H9 (cell line): Measurements from ENCODE around the gene SPTBN5. TPM values are rescaled to one million over a fixed set of nuclear protein-coding genes. Genes with fewer than 3 reads are reported as not detected.

Experiments
- DNase-seq: peaks from one replicate; pipeline ENCODE4 v3.0.0-alpha.2; 2017
- H2AFZ ChIP-seq: one replicate; pipeline ENCODE4 v1.6.1; 2013; ENCODE audit warnings: mild to moderate bottlenecking, low read length, control low read depth, moderate library complexity
- H2AK5ac ChIP-seq: 2 replicates; pipeline ENCODE4 v1.6.1; 2013; ENCODE audit warnings: low read length, control low read depth, mixed read lengths; ENCODE audit not compliant: insufficient read length
- H2BK120ac ChIP-seq: one replicate; pipeline ENCODE4 v1.6.1; 2013; ENCODE audit warnings: low read depth, mild to moderate bottlenecking, low read length, control low read depth, inconsistent platforms; ENCODE audit not compliant: poor library complexity, severe bottlenecking
- H2BK12ac ChIP-seq: 2 replicates; pipeline ENCODE4 v1.6.1; 2013; ENCODE audit warnings: low read length, control low read depth, mixed read lengths, low read depth; ENCODE audit not compliant: insufficient read length
- H2BK15ac ChIP-seq: 2 replicates; pipeline ENCODE4 v1.6.1; 2013; ENCODE audit warnings: low read depth, low read length, control low read depth
- H2BK20ac ChIP-seq: one replicate; pipeline ENCODE4 v1.6.1; 2013; ENCODE audit warnings: low read depth, mild to moderate bottlenecking, low read length, control low read depth, inconsistent platforms; ENCODE audit not compliant: poor library complexity, severe bottlenecking
- H2BK5ac ChIP-seq: 2 replicates; pipeline ENCODE4 v1.6.1; 2013; ENCODE audit warnings: low read length, control low read depth, mixed read lengths; ENCODE audit not compliant: insufficient read length
- H3K14ac ChIP-seq: 2 replicates; pipeline ENCODE4 v1.6.1; 2013; ENCODE audit warnings: low read length, control low read depth; ENCODE audit not compliant: insufficient read depth
- H3K18ac ChIP-seq: 2 replicates; pipeline ENCODE4 v1.6.1; 2013; ENCODE audit warnings: low read depth, mild to moderate bottlenecking, mixed read lengths, low read length, control low read depth; ENCODE audit not compliant: insufficient read length
- H3K23ac ChIP-seq: 2 replicates; pipeline ENCODE4 v1.6.1; 2013; ENCODE audit warnings: low read length, control low read depth, mixed read lengths, low read depth; ENCODE audit not compliant: insufficient read length
- H3K23me2 ChIP-seq: 2 replicates; pipeline ENCODE4 v1.6.1; 2013; ENCODE audit warnings: low read depth, mild to moderate bottlenecking, mixed read lengths, low read length, control low read depth; ENCODE audit not compliant: insufficient read length, poor library complexity, severe bottlenecking
- H3K27ac ChIP-seq: 2 replicates; pipeline ENCODE4 v1.5.1; 2013; ENCODE audit warnings: low read length, control low read depth, mixed read lengths, low read depth; ENCODE audit not compliant: insufficient read length
- H3K27me3 ChIP-seq: 2 replicates; pipeline ENCODE4 v1.6.1; 2013; ENCODE audit warnings: low read length, control low read depth, inconsistent platforms; ENCODE audit not compliant: insufficient read depth
- H3K4ac ChIP-seq: 2 replicates; pipeline ENCODE4 v1.6.1; 2013; ENCODE audit warnings: low read depth, mild to moderate bottlenecking, control low read depth, inconsistent platforms, low read length, moderate library complexity
- H3K4me1 ChIP-seq: 2 replicates; pipeline ENCODE4 v1.6.1; 2013; ENCODE audit warnings: low read length, control low read depth, inconsistent platforms; ENCODE audit not compliant: insufficient read depth
- H3K4me2 ChIP-seq: 2 replicates; pipeline ENCODE4 v1.6.1; 2013; ENCODE audit warnings: low read length, control low read depth, mixed read lengths; ENCODE audit not compliant: insufficient read length, insufficient read depth
- H3K56ac ChIP-seq: 2 replicates; pipeline ENCODE4 v1.6.1; 2013; ENCODE audit warnings: low read depth, mild to moderate bottlenecking, mixed read lengths, low read length, control low read depth; ENCODE audit not compliant: insufficient read length
- H3K79me1 ChIP-seq: 2 replicates; pipeline ENCODE4 v1.6.1; 2013; ENCODE audit warnings: low read depth, mild to moderate bottlenecking, moderate library complexity, low read length, control low read depth, inconsistent platforms; ENCODE audit not compliant: insufficient read depth, poor library complexity, severe bottlenecking
- H3K79me2 ChIP-seq: 2 replicates; pipeline ENCODE4 v1.6.1; 2013; ENCODE audit warnings: low read length, control low read depth, inconsistent platforms; ENCODE audit not compliant: insufficient read depth
- H3K9ac ChIP-seq: 2 replicates; pipeline ENCODE4 v1.6.1; 2013; ENCODE audit warnings: low read length, control low read depth, mixed read lengths; ENCODE audit not compliant: insufficient read length; ENCODE audit errors: extremely low read depth
- H3K9me3 ChIP-seq: one replicate; pipeline ENCODE4 v1.6.1; 2013; ENCODE audit warnings: low read depth, low read length, inconsistent platforms; ENCODE audit not compliant: control insufficient read depth
- H3T11ph ChIP-seq: one replicate; pipeline ENCODE4 v1.6.1; 2013; ENCODE audit warnings: mild to moderate bottlenecking, low read length, control low read depth, inconsistent platforms
- H4K20me1 ChIP-seq: one replicate; pipeline ENCODE4 v1.6.1; 2013; ENCODE audit not compliant: control insufficient read depth, insufficient read length, insufficient read depth
- H4K5ac ChIP-seq: 2 replicates; pipeline ENCODE4 v1.6.1; 2013; ENCODE audit warnings: low read depth, mild to moderate bottlenecking, mixed read lengths, low read length, control low read depth; ENCODE audit not compliant: insufficient read length
- H4K8ac ChIP-seq: replicated peaks from 2 replicates; pipeline ENCODE4 v1.6.1; 2013; ENCODE audit warnings: low read length, control low read depth, mixed read lengths, low read depth; ENCODE audit not compliant: insufficient read length
- H4K91ac ChIP-seq: 2 replicates; pipeline ENCODE4 v1.6.1; 2013; ENCODE audit warnings: low read depth, mild to moderate bottlenecking, moderate library complexity, mixed read lengths, low read length, control low read depth; ENCODE audit not compliant: insufficient read length
- H3K27ac Mint-ChIP-seq, 3 experiments: 2 replicates in 2 of 3; 3 replicates in 1 of 3; pipeline ENCODE4 v1.8.0; 2020 to 2021; ENCODE audit warnings: mixed read lengths in 3 of 3, mild to moderate bottlenecking in 1 of 3, moderate library complexity in 1 of 3
- H3K27me3 Mint-ChIP-seq: 2 replicates; pipeline ENCODE4 v1.8.0; 2021; ENCODE audit warnings: low read depth, mild to moderate bottlenecking, moderate library complexity, mixed read lengths
- H3K36me3 Mint-ChIP-seq, 3 experiments: 2 replicates in 2 of 3; 3 replicates in 1 of 3; pipeline ENCODE4 v1.8.0; 2020 to 2021; ENCODE audit warnings: low read depth in 3 of 3, mixed read lengths in 3 of 3; ENCODE audit not compliant: insufficient read depth in 1 of 3
- H3K4me1 Mint-ChIP-seq, 2 experiments: 2 replicates each; pipeline ENCODE4 v1.8.0; 2020; ENCODE audit warnings: mixed read lengths in 2 of 2
- H3K4me3 Mint-ChIP-seq, 2 experiments: 2 replicates in 1 of 2; 3 replicates in 1 of 2; pipeline ENCODE4 v1.8.0; 2020 to 2021; ENCODE audit warnings: mild to moderate bottlenecking in 2 of 2, mixed read lengths in 2 of 2, moderate library complexity in 1 of 2
- H3K9me3 Mint-ChIP-seq, 2 experiments: 2 replicates in 1 of 2; 3 replicates in 1 of 2; pipeline ENCODE4 v1.8.0; 2020; ENCODE audit warnings: mild to moderate bottlenecking in 2 of 2, mixed read lengths in 2 of 2, moderate library complexity in 1 of 2
- WGBS: extraction: QIAGEN DNeasy Blood & Tissue Kit; methylation state at CpG from one replicate; pipeline ENCODE4 v1.1.7; 2013; ENCODE audit warnings: missing lambda C conversion rate, low lambda C conversion rate, mixed read lengths; ENCODE audit not compliant: insufficient read length; ENCODE audit errors: extremely low coverage; 5-methylcytosine and 5-hydroxymethylcytosine counted together
- total RNA-seq: library from RNA; stranded (reverse); gene quantifications from 2 replicates; pipeline ENCODE4 v1.2.1, GENCODE V29; 2021
- TF ChIP-seq, protein P1 (sequence below): fragments of 200-600 bp; sonication (generic); conservative IDR thresholded peaks from 3 replicates; pipeline ENCODE4 v1.8.0; 2021; ENCODE audit warnings: antibody characterized with exemption, mild to moderate bottlenecking

Gene SPTBN5
- total RNA-seq, 1 experiment from 2014 or later = 0.90 TPM

DNA sequence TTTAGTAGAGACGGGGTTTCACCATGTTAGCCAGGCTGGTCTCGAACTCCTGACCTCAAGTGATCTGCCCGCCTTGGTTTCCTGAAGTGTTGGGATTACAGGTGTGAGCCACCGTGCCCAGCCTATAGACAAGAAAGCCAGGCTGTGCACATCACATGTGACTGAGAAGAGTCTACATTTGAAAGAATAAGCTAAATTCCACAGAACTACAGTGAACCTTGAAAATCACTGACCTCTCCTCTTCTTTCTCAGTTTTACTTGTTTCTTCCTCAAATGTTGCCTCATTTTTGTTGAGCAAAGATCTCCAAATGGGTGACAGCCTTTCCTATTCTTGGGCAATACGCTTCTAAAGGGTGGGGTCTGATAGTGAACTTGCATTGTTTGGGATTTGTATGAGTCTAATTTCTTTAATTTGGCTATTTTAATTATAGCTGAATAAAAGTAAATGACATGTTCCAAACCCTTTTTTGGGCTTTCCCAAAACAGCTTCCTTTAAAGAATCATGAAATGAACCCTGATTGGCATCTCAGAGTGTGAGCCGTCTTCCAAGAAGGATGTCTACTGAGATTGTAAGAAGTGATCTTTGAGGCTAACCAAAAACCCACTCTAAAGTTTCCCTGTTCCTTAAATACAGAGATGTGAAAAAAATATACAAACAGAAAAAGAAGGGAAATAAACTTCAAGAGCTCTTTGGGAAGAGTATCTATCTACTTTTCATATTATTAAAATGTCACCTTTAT, 21.6 kb upstream of the SPTBN5 start:
- no peak overlapping the region for H3K4me2 ChIP-seq
- H2AK5ac ChIP-seq = no peak overlapping the region
- no peak overlapping the region for H3K14ac ChIP-seq
- no peak overlapping the region for H3K27ac ChIP-seq
- H3K79me1 ChIP-seq = no peaks in the 10 kb centered on the region
- Mint-ChIP-seq H3K4me3 (no peak overlapping the region), H3K27ac (no peak overlapping the region), H3K36me3 (peaks cover 4 to 40% (median 33%) of the 10 kb centered on the region in 3 experiments; a peak in 6 of 7 replicates), H3K27me3 (no peaks in the 10 kb centered on the region), H3K4me1 (0 out of 4 replicates have a peak, but pooled peaks cover 0 to 1% of the 10 kb centered on the region in 2 experiments), H3K9me3 (no peaks in the 10 kb centered on the region)
- WGBS = no CpG with 5 or more reads among the region's 6 CpGs
- H3K56ac ChIP-seq = no peak overlapping the region
- H4K20me1 ChIP-seq = peaks cover 3% of the 10 kb centered on the region
- no peak overlapping the region for H2BK5ac ChIP-seq
- H2AFZ ChIP-seq = no peak overlapping the region
- H4K91ac ChIP-seq = no peak overlapping the region
- H3K27me3 ChIP-seq = no peaks in the 10 kb centered on the region
- H4K5ac ChIP-seq = no peak overlapping the region
- no peak overlapping the region for H2BK20ac ChIP-seq
- H2BK12ac ChIP-seq = no peak overlapping the region
- H3K79me2 ChIP-seq = no peaks in the 10 kb centered on the region
- H3K4ac ChIP-seq = no peak overlapping the region
- H3K23me2 ChIP-seq = no peaks in the 10 kb centered on the region
- no peak overlapping the region for H4K8ac ChIP-seq
- H2BK15ac ChIP-seq = no peak overlapping the region
- H3K18ac ChIP-seq = no peak overlapping the region
- H3K4me1 ChIP-seq = no peaks in the 10 kb centered on the region
- H3K9me3 ChIP-seq = no peaks in the 10 kb centered on the region
- no peak for DNase-seq
- no peak overlapping the region for H2BK120ac ChIP-seq
- TF ChIP-seq, protein P1, sequence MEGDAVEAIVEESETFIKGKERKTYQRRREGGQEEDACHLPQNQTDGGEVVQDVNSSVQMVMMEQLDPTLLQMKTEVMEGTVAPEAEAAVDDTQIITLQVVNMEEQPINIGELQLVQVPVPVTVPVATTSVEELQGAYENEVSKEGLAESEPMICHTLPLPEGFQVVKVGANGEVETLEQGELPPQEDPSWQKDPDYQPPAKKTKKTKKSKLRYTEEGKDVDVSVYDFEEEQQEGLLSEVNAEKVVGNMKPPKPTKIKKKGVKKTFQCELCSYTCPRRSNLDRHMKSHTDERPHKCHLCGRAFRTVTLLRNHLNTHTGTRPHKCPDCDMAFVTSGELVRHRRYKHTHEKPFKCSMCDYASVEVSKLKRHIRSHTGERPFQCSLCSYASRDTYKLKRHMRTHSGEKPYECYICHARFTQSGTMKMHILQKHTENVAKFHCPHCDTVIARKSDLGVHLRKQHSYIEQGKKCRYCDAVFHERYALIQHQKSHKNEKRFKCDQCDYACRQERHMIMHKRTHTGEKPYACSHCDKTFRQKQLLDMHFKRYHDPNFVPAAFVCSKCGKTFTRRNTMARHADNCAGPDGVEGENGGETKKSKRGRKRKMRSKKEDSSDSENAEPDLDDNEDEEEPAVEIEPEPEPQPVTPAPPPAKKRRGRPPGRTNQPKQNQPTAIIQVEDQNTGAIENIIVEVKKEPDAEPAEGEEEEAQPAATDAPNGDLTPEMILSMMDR = no peak
- H3T11ph ChIP-seq = no peak overlapping the region
- H3K9ac ChIP-seq = no peak overlapping the region
- no peak overlapping the region for H3K23ac ChIP-seq
